NCI-H2227 treated with DMSO at 0.1 percent for 48 hours (cell line): ENCODE results near the gene LRMDA.

Source experiments
- DNase-seq: peaks from one replicate; lab custom pipeline; 2025; lab: John Stamatoyannopoulos, UW

The LRMDA gene

GRCh38 chr10:75542084-75542483 is 110.7 kb downstream of the LRMDA start:
- DNase-seq = no peak

DNA sequence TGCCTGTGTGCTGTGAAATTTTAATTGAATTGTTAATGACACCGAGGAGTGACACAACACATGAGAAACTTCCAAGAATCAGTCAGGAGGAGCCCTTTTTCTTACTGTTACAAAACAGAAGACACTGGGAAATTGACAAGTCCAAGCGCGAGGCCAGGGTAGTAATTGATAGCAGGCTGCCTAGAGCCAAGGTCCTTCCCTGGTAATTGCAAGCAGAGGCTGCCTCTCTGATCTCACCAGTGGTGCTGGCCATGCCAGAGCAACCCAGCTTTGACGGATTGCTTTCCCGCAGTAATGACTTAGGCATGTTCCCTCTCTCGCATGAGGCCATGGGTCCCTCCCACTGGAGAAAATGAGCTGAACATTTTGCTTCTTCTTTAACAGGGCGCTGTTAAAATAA is 111.5 kb downstream of the LRMDA start:
- DNase-seq = peak; percentile 42

- no peak for DNase-seq
Observed at GRCh38 chr10:75544386-75544785, 113.0 kb downstream of the LRMDA start.

DNA sequence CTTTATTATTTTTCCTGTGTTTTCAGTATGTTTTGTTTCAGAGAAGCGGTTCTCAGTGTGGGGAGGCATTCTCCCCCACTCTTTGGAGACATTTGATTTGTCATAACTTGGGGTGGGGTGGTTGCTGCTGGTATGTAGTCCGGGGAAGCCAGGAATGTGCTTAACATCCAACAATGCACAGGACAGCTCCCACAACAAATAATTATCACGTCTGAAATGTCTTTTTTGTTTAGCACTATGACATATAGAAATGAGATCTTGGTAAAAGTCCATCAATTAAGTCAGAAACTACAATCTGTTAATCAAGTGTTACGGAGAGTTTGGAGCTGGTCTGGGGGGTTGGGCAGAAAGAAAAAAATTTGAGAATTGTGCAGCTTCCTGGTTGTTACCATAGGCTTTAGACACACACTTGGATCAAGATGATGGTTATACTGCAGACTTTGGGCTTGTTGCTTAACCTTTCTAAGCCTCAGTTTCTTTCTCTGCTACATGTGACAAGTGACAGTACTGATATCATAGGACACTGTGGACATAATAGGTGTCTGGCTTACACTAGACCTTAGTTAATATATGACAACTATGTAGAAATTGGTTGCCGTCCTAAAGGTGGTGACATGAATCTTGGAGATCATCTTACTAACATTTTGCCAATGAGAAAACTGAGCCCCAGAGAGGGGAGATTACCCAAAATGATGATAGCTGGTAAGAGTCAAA is 113.7 kb downstream of the LRMDA start:
- DNase-seq = no peak

DNA sequence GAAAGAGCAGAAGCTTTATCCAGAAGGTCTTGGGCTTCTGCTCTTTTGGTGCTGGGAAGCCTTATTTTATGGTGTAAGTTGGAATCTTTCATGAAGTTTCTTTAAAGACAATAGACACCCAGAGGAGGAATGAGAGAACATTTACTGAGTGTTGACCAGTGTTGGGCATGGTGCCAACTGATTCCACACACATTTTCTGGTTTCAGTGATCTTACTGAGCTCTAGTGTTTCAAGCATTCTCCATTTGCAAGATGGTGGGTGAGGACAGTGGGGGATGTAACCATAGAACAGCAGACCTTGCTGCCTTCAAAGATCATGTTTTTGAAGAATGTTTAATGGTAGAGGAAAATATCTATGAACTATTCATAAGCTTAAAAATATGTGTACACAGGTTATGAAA is 114.6 kb downstream of the LRMDA start:
- no peak for DNase-seq

GRCh38 chr10:75547391-75548298 is 116.2 kb downstream of the LRMDA start:
- no peak for DNase-seq

DNA sequence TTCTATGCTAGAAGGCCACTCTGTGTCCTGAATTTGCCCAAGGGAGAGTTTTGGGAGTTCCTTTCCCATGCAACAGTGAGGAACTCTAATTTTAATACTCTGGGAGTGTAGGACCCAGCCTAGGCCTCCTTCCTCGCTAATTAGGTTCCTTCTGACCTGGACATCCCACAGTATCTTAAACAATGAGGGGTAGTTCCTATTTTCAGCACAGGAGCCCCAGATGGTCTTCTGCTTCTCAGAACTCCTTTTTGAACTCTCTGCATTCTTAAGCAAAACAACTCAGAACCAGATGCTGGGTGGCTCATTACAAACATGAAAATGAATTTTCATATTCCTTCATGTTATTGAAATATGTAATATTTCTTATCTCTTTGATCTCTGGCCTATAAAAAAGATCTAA is 116.9 kb downstream of the LRMDA start:
- no peak for DNase-seq

GRCh38 chr10:75550191-75550590 is 118.8 kb downstream of the LRMDA start:
- no peak for DNase-seq

DNA sequence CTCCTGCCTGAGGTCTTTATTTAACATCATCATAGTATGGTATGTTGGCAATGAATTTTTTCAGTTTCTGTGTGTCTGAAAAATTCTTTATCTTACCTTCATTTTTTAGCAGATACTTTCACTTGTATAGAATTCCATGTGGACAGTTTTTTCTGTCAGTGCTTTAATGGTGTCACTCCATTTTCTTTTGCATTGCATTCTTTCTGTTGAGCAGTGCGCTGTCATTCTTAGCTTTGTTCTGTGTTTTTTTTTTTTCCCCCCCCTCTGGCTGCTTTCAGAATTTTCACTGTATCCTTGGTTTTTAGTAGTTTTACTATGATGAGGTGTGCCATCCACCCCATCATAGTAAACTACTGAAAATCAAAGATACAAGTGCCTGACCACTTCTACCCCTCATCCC is 120.7 kb downstream of the LRMDA start:
- DNase-seq = no peak

- DNase-seq = no peak
Observed at GRCh38 chr10:75553550-75553949, 122.1 kb downstream of the LRMDA start.

- no peak for DNase-seq
Observed at GRCh38 chr10:75555323-75555722, 123.9 kb downstream of the LRMDA start.

DNA sequence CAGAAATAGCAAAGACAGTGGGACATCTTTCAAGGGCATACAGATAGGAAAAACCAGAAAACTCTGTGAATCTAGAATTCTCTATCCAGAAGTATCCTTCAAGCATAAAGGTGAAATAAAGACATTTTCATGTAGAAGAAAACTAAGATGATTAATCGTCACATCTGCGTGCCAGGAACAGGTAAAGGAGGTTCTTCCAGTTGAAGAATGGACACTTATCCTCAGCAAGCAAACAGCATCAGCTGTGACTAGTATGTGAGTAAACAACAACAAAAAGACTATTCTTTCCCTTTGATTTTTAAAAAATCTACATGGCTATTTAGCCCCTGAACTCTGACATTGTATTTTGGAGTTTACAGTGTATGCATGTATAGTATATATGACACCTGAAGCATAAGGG is 124.9 kb downstream of the LRMDA start:
- DNase-seq = no peak

GRCh38 chr10:75565286-75566251 is 134.1 kb downstream of the LRMDA start:
- no peak for DNase-seq

DNA sequence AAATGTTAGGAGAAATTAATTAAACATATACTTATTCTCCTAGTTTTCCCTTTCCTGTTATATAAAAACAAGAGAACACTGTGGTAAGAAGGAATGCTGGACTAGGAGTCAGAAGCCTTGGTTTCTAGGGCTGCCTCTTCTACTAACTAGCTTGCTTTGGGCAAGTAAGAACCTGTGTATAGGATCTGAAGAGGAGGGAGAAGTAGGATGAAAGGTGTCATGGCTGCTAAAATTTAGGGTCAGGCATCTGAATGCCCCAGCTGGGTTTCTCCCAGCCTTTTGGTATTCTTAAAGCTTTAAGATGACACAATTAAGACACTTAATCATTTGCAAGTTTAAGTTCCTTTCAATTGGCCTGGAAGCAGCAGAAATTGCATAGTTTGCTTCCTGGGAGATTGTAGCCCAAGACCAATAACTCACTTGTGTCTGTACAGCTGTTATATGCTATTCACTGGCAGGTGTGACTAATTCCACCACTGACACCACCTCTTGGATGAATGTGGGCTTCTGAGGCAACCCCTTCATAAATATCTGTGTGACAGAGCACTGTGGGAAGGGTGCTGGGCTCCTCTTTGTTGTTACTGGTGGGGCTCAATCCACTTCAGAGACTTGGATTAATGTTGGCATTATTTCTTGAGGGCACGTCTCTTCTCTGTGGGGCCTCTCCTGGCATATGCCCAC is 137.2 kb downstream of the LRMDA start:
- no peak for DNase-seq

GRCh38 chr10:75569506-75569905 is 138.1 kb downstream of the LRMDA start:
- DNase-seq = no peak

- DNase-seq = no peak
Observed at GRCh38 chr10:75572478-75572877, 141.1 kb downstream of the LRMDA start.

GRCh38 chr10:75575940-75576339 is 144.5 kb downstream of the LRMDA start:
- no peak for DNase-seq

DNA sequence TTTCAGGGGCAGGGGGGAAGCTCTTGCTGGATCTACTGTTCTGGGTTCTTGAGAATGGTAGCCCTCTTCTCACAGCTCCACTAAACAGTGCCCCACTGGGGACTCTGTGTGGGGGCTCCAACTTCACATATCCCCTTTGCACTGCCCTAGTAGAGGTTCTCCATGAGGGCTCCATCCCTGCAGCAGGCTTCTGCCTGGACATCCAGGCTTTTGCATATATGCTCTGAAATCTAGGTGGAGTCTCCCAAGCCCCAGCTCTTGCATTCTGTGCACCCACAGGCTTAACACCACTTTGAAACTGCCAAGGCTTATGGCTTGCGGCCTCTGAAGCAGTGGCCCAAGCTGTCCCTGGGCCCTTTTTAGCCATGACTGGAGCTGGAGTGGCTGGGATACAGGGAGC is 150.7 kb downstream of the LRMDA start:
- DNase-seq = no peak

DNA sequence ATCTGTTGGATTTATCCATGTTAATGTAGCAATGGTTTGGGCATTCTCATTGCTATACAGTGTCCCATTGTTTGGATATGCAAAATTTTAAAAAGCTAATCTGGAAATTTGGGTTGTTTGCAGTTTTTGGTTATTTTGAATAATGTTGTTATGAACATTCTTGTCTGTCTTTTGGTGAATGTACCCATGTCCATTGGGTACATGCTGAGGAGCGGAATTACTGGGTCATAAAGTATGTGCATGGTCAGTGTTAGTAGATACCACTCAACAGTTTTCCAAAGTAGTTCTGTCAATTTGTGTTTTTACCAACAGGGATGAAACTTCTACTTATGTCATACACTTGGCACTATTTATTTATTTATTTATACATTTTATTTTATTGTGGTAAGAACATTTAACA is 153.9 kb downstream of the LRMDA start:
- no peak for DNase-seq

GRCh38 chr10:75586814-75587213 is 155.4 kb downstream of the LRMDA start:
- no peak for DNase-seq

DNA sequence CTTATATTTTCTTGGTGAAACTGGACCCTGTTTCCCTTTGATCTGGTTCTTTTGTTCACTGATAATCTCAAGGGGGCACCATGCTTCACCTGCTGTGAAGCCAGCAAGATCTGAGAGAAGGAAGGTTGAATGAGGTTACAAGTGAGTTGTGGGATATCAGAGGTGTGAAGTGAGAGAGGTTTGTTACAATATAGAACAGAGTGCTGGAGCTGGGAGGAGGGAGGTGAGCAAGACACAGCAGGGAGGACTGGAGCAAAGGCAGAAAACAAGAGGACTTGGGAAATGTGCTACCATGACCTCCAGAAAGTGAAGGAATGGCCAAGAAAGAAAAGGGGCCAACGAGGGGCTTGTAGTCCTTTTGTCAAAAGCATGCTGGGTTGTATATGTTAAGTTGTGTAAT is 156.6 kb downstream of the LRMDA start:
- no peak for DNase-seq
